ENCODE data around the gene AMIGO1. TPM values are rescaled to one million over a fixed set of nuclear protein-coding genes. Genes with fewer than 3 reads are reported as not detected.

The AMIGO1 gene
- total and polyA plus RNA-seq, 2 of the 8 experiments (the other 6 are each of a cell fraction or from before 2014, with no cell fraction given), result 1.5 to 2.7 TPM

DNA sequence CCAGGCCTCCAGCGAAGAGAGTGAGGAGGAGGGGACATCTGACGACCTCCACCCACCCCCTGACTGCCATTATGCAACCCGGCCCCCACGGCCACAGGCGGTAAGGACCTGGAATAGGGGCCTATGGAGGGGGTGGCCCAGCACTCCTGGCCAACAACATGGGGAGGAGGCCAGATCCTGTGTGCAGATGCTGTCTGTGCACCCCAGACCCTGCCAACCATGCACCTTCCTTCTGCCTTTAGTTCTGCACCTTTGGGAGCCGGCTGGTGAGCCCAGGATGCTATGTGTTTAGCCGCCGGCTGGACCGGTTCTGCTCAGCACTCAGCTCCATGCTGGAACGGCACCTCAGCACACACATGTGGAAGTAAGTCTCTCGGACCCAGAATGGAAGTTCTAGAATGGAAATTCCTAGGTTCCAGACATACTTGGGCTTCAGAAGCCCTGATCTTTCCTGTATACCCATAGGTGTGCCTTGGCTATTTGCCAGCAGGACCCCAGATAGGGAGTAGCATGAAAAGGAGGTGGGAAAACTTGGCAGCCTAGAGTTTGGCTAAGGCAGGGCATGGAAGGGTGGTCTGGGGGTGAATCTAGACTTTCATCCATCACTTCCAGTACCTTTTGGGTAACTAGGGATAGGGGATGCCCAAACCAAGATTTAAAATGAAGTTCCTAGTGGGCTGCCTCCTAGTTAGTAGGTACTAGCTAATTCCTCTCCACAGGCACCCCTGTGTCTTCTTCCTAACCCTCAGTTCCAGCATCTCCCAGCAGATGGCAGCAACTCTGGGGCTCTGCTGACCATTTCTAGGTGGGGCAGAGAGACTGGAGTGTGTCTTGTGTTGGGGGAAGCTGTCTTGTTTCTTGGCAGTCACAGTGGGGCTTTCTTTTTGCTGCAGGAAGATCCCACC is 19.2 kb downstream of the AMIGO1 start:
- Histone ChIP-seq H3K4ac (replicated peaks; ENCODE audit: insufficient read length, low read depth, low read length) (no peak overlapping the region), H3K14ac (ENCODE audit: insufficient read length) (no peak overlapping the region), H3K27me3 (replicated peaks in 1 of 4; ENCODE audit: control insufficient read depth in 3 of 4, extremely low read depth in 1 of 4, insufficient read depth in 3 of 4, low read length in 3 of 4) (no peaks in the 10 kb centered on the region), H3K4me2 (ENCODE audit: insufficient read depth in 1 of 2, low read depth in 2 of 2, low read length in 2 of 2) (no peak overlapping the region), H3K4me3 (ENCODE audit: extremely low read depth in 1 of 4, insufficient read depth in 2 of 4, low read depth in 3 of 4, low read length in 4 of 4) (no peak overlapping the region), H3K36me3 (ENCODE audit: control insufficient read depth in 2 of 4, insufficient read depth in 4 of 4, low read length in 3 of 4) (no peaks in the 10 kb centered on the region; a peak in 1 of 8 replicates), H3K4me1 (replicated peaks in 1 of 4; ENCODE audit: control insufficient read depth in 3 of 4, insufficient read depth in 4 of 4, low read length in 3 of 4) (peaks cover 0 to 2% (median 0%) of the 10 kb centered on the region in 4 experiments; a peak in 1 of 7 replicates), H2BK20ac (ENCODE audit: low read length) (no peak overlapping the region), H3K9me3 (ENCODE audit: insufficient read depth in 2 of 2, low read depth in 1 of 2, low read length in 1 of 2) (no peaks in the 10 kb centered on the region), H2AFZ (ENCODE audit: low read length) (no peak overlapping the region), H4K20me1 (replicated peaks in 1 of 2; ENCODE audit: control insufficient read depth in 1 of 2, insufficient read depth in 2 of 2, low read length in 2 of 2) (peaks cover 0 to 1% of the 10 kb centered on the region in 2 experiments), H2BK5ac (ENCODE audit: low read depth, low read length) (no peak overlapping the region), H2BK12ac (ENCODE audit: low read depth, low read length) (no peak overlapping the region), H4K8ac (ENCODE audit: extremely low read depth, insufficient read depth, low read length) (no peak overlapping the region), H3K79me1 (ENCODE audit: low read depth, low read length) (no peaks in the 10 kb centered on the region; the same call in 1 of the 2 replicates), H3K23me2 (ENCODE audit: low read depth, low read length) (peaks cover 4% of the 10 kb centered on the region), H2AK5ac (ENCODE audit: low read depth, low read length) (no peak overlapping the region), H3K9ac (replicated peaks in 1 of 4; ENCODE audit: extremely low read depth in 1 of 4, low read depth in 3 of 4, low read length in 3 of 4) (no peak overlapping the region), H4K91ac (replicated peaks; ENCODE audit: insufficient read length, low read length) (no peak overlapping the region), H2BK120ac (replicated peaks; ENCODE audit: low read depth, low read length) (no peak overlapping the region), H4K5ac (ENCODE audit: insufficient read length, low read depth, low read length) (no peak overlapping the region), H3K27ac (ENCODE audit: low read depth, low read length) (no peak overlapping the region), H2BK15ac (ENCODE audit: low read length) (no peak overlapping the region), H3K56ac (replicated peaks; ENCODE audit: insufficient read length, low read depth, low read length) (no peak overlapping the region), H3K23ac (ENCODE audit: insufficient read length) (no peak overlapping the region), H3K18ac (ENCODE audit: extremely low read depth, low read length) (no peak overlapping the region), H3K79me2 (ENCODE audit: control insufficient read depth in 1 of 2, insufficient read depth in 2 of 2, low read length in 2 of 2) (no peaks in the 10 kb centered on the region)
- no peak for FAIRE-seq
- DNase-seq (ENCODE audit: low read depth in 1 of 2, low spot score in 2 of 2), result peak in 1 of 2 experiments; percentile 88
- ChIA-PET POLR2A (ENCODE audit: partially characterized antibody) (interaction anchor here (0.8 to 3.1 kb wide), 6 partner anchors 10 to 204 kb away, joined by 3 to 10 read pairs (median 4); partner anchors contain the start of gene GPR61), CTCF (ENCODE audit: partially characterized antibody) (interaction anchor here (0.6 to 43.7 kb wide), 23 partner anchors 11 to 517 kb away, joined by 3 to 1755 read pairs (median 3); partner anchors contain the start of genes AMIGO1, ATXN7L2, GNAI3 and GPR61)
- whole genome bisulfite sequencing, 2 experiments (ENCODE audit: extremely low coverage in 1 of 2, insufficient coverage in 1 of 2, insufficient read length in 1 of 2, insufficient replicate concordance in 2 of 2, low coverage in 1 of 2, low lambda C conversion rate in 2 of 2, missing lambda C conversion rate in 1 of 2), result 97% methylated on average over 9 of the region's 11 CpGs; no CpG with 5 or more reads in 1 of the 2 experiments
- TF ChIP-seq CREB1 (IDR thresholded peaks at IDR 0.05), result no peak
- no peak for TF ChIP-seq CBX5 (IDR thresholded peaks at IDR 0.05; ENCODE audit: low read depth, low read length)
- TF ChIP-seq, protein P1, sequence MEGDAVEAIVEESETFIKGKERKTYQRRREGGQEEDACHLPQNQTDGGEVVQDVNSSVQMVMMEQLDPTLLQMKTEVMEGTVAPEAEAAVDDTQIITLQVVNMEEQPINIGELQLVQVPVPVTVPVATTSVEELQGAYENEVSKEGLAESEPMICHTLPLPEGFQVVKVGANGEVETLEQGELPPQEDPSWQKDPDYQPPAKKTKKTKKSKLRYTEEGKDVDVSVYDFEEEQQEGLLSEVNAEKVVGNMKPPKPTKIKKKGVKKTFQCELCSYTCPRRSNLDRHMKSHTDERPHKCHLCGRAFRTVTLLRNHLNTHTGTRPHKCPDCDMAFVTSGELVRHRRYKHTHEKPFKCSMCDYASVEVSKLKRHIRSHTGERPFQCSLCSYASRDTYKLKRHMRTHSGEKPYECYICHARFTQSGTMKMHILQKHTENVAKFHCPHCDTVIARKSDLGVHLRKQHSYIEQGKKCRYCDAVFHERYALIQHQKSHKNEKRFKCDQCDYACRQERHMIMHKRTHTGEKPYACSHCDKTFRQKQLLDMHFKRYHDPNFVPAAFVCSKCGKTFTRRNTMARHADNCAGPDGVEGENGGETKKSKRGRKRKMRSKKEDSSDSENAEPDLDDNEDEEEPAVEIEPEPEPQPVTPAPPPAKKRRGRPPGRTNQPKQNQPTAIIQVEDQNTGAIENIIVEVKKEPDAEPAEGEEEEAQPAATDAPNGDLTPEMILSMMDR (IDR thresholded peaks at IDR 0.05; ENCODE audit: control extremely low read depth in 1 of 3, insufficient read depth in 1 of 3, low read depth in 1 of 3, low read length in 3 of 3), result peak; percentile 79 to 84 (median 82)
- no peak for TF ChIP-seq SIX5 (IDR thresholded peaks at IDR 0.05; ENCODE audit: low read depth, low read length)
- TF ChIP-seq SP1 (IDR thresholded peaks at IDR 0.05; ENCODE audit: low read depth, low read length), result no peak
- TF ChIP-seq SAP30 (IDR thresholded peaks at IDR 0.05; ENCODE audit: insufficient read depth, insufficient replicate concordance, low read length), result no peak
- no peak for TF ChIP-seq FOSL1 (IDR thresholded peaks at IDR 0.05; ENCODE audit: insufficient read depth, low read depth, low read length)
- no peak for TF ChIP-seq TEAD4 (IDR thresholded peaks at IDR 0.05; ENCODE audit: low read depth, low read length)
